HG03460 (cell line): ENCODE results near the gene CNTNAP2.

Source experiments
- ATAC-seq: cut with Tn5 transposase; IDR thresholded peaks from one replicate; pipeline ENCODE4 v1.9.1; 2021; ENCODE audit not compliant: unreplicated experiment

CNTNAP2 gene

DNA sequence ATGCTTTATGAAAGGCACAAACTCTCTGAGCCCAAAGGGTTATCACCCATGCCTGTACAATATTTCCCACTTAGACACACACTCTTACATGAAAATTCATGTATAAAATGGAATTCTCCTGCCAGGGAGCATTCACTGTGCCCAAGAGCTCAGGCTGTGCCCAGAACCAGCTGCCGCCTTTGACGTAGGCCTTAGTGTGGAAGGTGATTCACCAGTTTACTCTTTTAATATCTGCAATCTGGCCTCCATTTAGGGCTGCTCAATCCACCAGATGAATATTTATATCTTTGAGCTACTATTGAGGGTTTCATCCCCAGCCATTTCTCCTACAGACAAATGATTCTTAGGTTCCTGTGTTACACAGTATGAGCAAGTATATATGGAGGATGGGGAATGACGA lies 849.7 kb downstream of the CNTNAP2 start:
- no peak for ATAC-seq

DNA sequence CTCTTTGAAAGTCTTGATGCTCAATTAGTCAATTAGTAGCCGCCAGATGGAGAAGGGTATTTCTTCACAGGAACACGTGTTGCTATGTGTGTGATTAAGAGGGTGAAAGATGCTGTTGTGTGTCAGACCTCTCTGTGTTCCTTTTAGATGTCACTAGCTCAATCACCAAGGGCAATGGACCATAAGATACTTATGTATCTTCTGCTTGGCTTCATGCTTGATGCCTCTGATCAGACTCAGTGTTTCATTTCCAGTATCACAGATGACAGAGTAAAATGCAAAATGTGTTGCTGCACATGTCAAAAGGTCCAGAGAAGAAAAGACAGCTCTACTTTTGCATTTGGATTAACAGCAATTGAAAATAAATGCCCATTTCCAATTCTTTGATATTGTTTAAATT lies 865.9 kb downstream of the CNTNAP2 start:
- ATAC-seq = no peak

DNA sequence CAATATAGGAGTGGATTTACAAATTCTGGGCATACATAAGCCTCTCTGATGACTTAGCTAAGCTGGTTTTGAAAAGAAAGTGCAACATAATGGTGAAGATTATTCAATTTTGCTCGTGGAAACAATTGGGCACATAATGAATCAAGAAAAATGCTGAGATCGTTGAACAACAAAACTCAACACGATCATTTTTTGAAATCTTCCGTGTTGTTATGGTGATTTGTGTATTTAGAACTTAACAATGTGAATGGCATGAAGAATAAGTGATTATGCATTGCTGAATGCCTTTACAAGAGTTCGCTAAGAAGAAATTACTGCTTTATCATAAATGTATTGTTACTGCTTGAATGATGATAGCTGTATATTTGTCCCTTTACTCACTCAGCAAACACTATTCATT lies 875.0 kb downstream of the CNTNAP2 start:
- ATAC-seq = no peak

DNA sequence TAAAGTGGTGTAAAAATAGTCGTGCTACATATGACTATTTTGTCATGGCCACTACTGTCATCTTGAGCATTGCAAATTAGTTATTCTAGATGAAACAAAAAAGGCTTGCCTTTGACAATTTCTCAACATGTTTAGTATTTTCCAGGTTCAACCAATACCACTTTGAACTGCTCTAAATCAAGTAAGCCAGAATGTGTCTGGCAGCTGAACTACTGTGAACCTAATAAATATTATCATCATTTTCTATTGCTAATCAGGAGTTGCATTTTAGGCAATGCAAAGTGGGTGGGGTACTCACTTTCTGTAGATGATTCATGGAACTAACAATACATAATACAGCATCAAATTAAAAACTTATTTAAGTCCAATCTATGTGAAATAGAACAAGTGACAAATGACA lies 877.2 kb downstream of the CNTNAP2 start:
- ATAC-seq = no peak

DNA sequence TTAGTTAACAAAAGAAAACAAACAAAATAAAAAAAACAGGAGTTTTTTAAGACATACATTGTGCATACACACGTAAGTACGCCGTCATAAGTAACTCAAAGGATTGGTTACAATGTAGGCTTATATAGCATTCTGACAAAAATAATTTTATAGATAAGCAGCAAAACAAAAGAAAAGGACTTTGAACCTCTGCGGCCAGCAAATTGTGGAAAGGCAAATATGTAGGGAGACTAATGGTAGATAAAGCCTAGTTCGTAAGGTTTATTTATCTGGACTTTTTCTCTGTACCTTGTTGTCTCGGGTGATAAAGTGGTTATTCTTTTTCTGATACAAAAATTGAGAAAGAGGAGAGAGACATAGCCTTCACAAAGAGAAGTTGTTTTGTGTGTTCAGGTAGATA lies 891.9 kb downstream of the CNTNAP2 start:
- no peak for ATAC-seq

DNA sequence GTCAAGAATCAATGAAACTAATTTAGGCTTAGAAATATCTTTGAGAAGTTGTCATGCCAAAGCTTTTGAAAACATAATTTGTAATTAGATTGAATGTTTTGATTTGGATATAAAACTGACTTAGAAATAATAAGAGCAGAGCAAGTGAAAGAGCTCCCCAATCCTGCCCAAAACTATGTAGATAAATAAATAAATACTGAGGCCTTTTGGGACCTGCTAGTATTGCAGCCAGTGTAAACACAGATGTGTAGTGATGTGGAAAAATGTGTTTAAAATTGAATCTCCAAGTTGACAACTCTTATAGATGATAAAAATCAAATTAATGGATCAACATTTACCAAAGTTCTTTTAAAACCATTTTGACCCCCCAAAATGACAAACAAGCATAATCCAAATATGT lies 896.1 kb downstream of the CNTNAP2 start:
- no peak for ATAC-seq

DNA sequence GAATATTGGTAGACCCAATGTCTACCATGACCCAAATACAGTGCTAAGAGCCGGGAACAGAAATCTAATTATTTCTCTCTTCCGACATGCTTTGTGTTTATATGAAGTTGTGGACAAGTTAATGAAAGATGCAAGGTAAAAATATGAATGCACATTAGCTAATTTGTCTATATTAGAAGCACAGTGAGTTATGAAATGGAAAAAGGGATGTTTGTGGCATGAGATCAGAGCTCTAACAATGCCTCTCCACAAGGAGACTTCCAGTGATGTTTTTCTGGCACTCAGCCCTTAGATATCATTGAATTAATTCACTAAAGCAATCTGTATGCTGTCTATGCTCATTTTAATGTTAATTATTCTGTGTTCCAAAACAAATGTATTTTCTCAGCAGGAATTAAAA lies 897.2 kb downstream of the CNTNAP2 start:
- ATAC-seq = no peak

DNA sequence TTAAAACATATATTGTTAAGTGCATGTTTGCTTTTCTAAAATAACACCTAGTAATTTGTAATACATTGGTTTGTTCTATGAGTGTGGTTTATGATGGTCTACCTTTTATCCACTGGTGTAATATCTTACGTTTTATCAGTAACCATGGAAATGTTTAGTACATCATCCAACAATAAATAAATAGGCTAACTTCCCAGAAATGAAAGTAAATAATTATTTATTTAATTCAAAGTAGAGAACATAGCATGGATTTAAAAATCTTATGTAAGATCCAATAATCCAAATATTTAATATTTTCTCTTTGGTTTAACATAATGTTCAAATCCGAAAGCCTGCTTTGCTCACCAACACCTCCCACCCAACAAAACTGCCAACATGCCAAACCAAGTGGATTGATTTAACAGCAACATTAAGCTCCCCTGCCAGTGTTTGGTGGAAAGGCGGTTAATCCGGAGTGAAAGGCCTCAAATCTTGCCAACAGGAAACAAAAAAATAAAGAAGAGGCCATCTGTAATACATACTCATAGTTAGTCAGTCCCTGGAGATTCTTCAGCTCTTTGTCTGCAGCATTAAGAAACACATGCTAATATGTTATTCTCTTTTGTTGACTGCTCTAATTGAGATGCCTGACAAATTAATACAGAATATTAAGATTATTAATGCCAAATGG lies 897.8 kb downstream of the CNTNAP2 start:
- ATAC-seq = no peak

DNA sequence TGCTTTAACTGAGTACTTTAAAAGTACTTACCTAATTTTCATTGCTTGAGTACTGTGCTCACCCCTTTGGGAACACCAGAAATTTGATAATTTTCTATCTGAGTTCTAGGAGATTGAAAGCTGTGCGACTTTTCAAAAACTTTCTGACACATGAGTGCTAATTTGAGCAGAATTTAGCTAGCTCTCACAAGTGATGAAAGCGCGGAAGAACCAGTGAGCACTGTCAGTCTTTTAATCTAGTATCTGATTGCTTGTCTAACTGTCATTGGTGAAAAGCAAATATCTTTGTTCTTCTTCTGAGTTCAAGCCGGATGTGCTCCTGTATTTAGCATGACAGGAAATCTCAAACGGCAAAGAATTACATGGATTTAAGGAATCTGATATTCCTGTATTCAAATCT lies 899.4 kb downstream of the CNTNAP2 start:
- ATAC-seq = no peak

DNA sequence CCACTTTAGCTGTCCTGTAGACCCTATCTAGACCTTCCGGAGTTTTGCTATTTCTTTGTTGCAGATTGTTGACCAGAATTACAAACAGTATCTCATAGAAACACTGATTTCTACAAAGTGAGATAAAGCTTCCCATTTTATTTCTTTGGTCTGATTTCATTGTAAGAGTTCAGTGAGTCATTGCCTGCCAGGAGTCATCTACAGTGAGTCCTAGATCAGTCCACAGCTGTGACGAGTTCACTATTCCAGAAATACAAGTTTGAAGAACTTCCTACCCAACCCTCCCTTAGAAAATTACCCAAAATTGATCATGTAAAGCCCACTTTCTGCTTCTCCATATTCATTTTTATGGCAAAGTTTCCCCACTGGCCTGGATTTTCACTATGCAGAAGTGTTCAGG lies 905.5 kb downstream of the CNTNAP2 start:
- no peak for ATAC-seq

DNA sequence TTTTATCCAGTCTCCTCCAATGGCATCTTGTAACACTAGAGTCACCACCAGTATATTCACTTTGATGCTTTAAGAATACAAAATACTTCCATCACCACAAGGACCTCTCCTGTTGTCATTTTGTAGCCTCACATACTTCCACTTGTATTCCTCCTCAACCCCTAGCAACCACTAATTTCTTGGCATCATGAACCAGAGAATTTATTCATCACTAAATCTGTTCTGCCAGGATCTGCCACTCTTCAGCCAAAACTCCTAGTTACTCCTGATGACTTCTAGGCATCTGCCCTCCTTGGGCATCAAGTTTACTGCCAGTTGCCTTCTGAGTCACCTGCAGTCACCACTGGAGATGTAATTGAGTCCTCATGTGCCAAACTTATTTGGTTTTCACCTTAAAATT lies 906.8 kb downstream of the CNTNAP2 start:
- ATAC-seq = no peak

DNA sequence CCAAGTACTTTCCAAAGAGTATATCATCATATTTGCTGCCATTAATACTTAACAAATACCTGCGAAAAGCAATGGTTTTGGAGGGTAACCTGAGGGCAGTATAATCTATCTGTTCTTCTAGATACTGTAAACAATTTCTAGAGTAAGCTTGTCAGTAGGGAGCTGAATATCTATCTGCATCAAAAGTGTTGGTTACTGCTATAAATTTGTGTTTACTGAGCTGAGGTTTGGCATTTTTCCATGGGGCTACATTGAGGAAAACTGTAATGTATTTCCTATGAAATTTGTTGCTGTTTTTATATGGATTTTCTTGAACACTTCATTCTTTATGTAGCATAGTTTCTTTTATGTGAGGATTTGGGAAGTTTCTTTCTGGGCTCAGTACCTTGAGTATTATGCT lies 913.4 kb downstream of the CNTNAP2 start:
- ATAC-seq = no peak

DNA sequence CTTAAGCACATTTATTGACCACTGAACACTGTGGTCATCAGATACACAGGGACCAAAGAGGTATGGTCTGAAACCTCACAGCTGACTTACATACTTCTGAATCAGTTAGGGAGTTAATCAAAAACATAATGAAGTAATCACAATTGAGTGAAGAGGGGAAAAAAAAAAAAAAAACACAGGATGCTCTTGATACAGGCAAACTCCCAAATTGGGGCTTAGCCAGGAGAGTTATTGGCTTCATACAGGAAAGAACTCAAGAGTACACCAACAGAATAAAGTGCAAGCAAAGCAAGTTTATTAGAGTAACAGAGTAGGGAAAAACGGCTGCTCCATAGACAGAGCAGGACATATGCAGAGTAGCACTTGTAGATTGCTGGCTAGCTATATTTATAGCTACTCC lies 917.0 kb downstream of the CNTNAP2 start:
- no peak for ATAC-seq

DNA sequence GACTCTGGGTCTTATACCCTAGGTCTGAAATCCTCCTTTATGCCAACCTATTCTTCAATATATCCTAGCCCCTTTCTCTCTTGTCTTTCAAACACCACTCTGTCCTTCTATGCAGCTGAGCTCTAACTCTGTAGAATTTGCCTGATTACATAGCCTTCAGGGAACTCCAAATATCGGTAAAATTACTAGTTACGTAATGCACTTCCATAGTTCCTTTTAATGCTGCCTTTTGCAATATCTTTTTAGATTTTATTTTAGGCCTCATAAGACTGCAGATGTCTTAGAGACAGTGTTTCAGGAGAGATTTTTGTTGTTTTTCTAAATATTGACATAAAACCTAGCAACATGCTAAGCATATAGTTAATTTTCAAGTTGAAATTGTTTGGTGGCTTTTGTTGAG lies 924.8 kb downstream of the CNTNAP2 start:
- no peak for ATAC-seq

DNA sequence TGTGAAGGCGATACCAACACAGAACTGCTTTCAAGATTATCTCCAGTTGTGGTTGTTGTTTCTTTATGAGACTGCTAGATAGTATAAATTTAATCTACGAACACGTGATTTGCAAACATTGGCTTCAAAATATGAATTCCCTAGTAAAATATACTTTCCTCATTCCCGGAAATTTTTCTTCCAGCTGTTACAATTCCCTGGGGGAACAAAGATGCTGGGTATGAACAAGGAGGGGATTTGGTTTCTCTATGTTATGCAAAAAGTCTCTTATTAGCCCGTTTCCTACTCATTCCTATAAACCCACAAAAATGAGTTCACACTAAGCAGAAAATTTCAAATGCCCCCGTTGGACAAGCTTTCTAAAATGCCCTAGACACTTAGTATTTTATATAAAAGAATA lies 928.3 kb downstream of the CNTNAP2 start:
- no peak for ATAC-seq

DNA sequence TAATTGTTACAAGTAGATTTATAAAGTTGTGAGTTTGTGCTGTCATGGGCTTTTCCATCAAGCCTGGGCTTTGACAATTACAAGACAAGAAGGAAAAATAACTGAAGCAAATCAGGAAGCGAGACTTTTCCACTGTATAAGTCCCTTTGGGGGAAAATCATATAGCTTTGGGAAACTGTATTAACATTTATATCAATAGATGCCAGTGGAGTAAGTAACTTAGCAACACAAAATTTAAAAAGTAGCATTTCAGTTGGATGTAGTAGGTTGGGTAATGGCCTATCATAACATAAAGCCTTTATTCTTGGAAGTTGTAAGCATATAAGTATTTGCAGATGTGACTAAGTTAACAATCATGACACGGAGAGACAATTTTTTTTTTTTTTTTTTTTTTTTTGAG lies 931.1 kb downstream of the CNTNAP2 start:
- ATAC-seq = no peak

DNA sequence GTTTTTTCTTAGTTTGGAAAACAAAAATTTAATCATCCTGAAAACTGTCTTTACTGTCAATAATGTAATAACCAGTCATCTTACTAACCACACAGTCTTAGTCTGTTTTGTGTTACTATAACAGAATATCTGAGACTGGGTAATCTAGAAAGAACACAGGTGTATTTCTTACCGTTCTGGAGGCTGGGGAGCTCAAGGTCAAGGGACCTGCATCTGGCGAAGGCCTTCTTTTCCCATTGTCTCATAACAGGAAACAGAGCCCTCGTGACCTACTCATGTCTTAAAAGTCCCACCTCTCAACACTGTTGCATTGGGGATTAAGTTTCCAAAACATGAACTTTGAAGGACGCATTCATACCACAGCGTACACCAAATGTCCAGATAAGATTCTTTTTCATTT lies 932.3 kb downstream of the CNTNAP2 start:
- ATAC-seq = no peak

DNA sequence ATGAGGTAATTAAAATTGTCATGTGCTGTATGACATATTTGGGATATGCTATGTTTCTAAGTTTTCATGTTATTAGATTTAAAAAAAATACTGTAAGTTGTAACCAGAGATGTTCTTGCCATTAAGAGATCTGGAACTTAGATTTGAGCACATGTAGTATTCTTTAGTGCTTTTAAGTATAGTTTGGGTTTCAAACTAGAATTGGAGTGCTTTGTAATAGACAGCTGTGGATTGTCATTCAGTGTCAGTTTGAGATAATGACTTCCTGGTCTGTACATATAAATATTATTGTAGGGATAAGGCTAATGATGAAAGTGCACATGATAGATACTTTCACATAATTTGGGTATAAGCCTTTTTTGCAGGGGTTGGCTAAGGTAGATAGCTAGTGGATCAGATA lies 936.2 kb downstream of the CNTNAP2 start:
- ATAC-seq = no peak

DNA sequence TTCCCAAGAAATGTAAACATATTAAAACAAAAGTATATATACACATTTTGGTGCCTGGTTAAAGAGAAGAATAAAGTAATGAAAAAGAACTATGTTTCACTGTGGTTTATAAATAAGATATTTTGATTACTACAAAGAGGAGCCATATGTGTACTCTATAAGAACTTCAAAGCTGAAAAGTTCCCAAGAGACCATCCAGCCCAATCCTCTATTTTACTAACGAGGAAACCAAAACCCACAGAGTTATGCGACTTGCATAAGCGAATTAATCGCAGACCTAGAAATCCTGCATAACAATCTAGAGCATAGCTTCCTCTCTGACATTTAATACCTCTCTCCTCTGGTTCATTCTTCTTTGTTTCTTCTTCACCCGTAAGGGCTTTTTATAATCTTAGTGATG lies 937.1 kb downstream of the CNTNAP2 start:
- no peak for ATAC-seq

DNA sequence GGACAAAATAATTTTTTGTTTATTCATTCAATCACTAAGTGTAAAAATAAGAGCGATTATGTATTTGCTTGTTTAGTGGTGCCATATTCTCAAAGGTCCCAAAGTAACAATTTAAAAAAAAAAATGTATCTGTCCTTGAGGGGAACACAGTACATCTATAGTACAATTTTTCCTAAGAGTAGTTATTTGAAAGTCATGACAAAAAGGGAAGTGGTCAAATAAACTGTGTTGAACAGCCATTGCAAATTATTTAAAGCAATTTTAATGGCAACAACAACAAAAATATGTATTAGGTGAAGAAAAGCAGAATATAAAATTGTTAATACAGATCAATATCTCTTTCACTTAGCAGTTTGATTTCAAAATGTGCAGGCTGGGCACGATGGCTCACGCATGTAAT lies 943.5 kb downstream of the CNTNAP2 start:
- ATAC-seq = no peak

DNA sequence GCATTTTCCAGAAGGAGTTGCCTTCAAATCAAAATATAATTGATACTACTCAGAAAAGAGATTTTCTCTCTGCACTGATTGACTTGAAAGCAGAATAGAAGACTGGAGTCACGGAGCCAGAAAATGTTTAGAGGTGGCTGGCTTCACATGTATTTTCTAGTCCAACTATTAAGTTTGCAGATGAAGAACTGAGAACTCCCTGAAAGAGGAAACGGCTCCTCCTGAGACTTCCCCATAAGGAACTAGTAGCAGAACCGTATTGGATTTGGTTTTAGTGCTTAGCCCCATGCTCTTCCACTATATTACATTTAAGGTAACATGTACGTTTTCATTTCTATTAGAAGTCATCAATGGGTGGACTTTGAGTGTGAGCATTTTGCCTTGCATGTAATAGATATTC lies 946.3 kb downstream of the CNTNAP2 start:
- no peak for ATAC-seq

DNA sequence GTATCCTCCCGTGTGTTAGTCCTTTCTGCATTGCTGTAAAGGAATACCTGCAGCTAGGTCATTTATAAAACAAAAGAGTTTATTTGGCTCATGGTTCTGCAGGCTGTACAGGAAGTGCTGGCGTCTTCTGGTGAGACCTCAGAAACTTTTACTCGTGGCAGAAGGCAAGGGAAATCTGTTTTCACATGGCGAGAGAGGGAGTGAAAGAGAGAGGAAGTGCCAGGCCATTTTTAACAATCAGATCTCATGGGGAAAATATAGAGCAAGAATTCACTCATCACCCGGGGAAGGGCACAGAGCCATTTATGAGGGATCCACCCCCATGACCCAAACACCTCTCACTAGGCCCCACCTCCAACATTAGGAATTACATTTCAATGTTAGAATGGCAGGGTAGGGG lies 952.2 kb downstream of the CNTNAP2 start:
- ATAC-seq = no peak

DNA sequence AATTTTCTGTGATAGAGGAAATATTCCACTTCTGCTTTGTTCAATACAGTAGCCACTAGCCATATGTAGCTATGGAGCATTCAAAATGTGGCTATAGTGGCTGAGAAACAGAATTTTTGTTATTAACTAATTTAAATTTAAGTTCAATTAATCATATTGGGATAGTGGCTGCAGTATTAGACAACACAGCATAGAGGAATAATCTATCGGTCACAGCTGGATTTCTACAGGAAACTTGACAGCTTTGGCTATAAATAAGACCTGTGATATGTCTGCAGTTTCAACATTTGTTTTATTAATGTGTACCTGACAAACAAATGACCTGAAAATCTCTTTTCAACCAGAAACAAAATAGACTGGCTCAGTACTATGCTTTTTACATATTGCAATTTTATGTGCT lies 953.2 kb downstream of the CNTNAP2 start:
- no peak for ATAC-seq

DNA sequence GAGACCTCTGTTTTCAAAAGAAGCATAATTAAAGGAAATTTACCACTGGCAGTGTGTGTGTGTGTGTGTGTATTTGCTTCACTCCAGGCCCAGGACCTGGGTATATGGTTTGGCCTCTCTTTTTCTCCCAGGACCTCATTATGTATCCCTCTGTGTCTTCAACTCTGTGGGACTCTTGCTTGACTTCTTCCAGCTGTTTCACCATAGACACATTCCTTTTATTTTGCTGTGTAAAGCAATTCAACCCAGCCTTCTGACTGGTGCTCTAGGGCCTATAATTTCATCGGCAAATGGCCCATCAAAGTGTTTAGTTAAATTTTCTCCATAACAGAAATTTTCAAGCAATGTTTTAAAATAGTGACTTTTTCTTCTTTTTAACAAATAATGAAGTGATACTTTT lies 954.3 kb downstream of the CNTNAP2 start:
- ATAC-seq = no peak
